Stimulated activated effector memory CD8-positive, alpha-beta T cell treated with anti-CD3 and anti-CD28 coated beads, Interleukin-12 subunit alpha, Interleukin-12 subunit beta, amount 100 ng/mL, for 72 hours (primary cell): ENCODE measurements around the gene ATF6.
"Not testable (repeated sequence)": the region's sequence is repeated elsewhere in the genome, so short reads cannot be mapped to it uniquely, and the experiment has no call there.

Experiments used
- ATAC-seq: fragments of 150-1000 bp; cut with Tn5 transposase; 2 replicates; pipeline ENCODE4 v1.10.0; 2021
- DNase-seq, 2 donors: peaks; one replicate each; pipeline ENCODE4 v3.0.0; 2021 to 2022; ENCODE audit warnings: low spot score in 2 of 2
- H3K27ac Mint-ChIP-seq: one replicate; pipeline ENCODE4 v1.8.0; 2022; ENCODE audit warnings: mild to moderate bottlenecking, mixed read lengths
- H3K36me3 Mint-ChIP-seq: one replicate; pipeline ENCODE4 v1.8.0; 2022; ENCODE audit warnings: mild to moderate bottlenecking, mixed read lengths
- H3K4me1 Mint-ChIP-seq: one replicate; pipeline ENCODE4 v1.8.0; 2022; ENCODE audit warnings: mixed read lengths
- H3K4me3 Mint-ChIP-seq: one replicate; pipeline ENCODE4 v1.8.0; 2022; ENCODE audit warnings: mild to moderate bottlenecking, mixed read lengths
- H3K9me3 Mint-ChIP-seq: one replicate; pipeline ENCODE4 v1.8.0; 2022; ENCODE audit warnings: mixed read lengths

Gene ATF6

DNA sequence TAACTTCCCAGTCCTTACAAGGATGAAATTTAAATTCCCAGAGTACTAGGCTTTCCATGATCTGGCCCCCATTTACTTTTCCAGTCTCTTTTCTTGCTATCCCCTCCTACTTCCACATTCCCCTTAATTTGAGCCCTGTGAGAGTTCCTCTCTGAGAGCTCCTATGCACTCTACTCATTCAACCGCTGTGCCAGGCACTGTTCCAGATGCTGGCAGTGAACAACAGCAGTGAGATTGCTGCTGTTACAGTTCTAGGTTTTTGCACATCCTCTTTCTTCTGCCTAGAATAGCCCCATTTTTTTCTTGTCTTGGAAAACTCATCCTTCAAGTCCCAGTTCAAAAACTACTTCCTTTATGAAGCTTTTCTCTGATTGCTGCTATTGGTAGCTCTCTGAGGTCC, 18.8 kb downstream of the ATF6 start:
- H3K4me1 Mint-ChIP-seq, result no peaks in the 10 kb centered on the region
- peak overlapping the region; percentile 1 for H3K27ac Mint-ChIP-seq
- peaks cover 99% of the 10 kb centered on the region for H3K36me3 Mint-ChIP-seq
- H3K4me3 Mint-ChIP-seq, result no peak overlapping the region
- no peak for DNase-seq
- H3K9me3 Mint-ChIP-seq, result no peaks in the 10 kb centered on the region
- no peak for ATAC-seq

DNA sequence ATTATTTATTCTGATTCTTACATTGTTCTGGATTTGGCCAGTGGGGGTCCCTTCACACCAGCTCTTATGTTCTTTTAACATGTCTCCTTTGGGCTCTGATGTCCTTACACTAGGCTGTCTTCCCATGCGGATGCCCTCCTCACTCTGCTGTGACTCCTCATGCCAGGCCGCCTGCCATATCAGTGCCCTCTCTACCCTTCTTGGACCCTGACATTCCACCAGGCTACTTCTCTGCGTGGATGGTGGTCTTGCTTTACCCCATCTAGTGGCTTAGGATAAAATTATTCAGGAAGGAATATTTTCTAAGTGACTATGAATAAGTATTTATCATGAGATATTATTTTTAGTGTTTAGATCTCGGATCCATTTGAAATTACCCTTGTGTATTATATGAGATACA, 21.2 kb downstream of the ATF6 start:
- Mint-ChIP-seq H3K27ac (no peak overlapping the region), H3K9me3 (no peaks in the 10 kb centered on the region), H3K4me3 (no peak overlapping the region), H3K4me1 (peaks cover 2% of the 10 kb centered on the region), H3K36me3 (peaks cover 100% of the 10 kb centered on the region)
- DNase-seq, result no peak
- no peak for ATAC-seq

DNA sequence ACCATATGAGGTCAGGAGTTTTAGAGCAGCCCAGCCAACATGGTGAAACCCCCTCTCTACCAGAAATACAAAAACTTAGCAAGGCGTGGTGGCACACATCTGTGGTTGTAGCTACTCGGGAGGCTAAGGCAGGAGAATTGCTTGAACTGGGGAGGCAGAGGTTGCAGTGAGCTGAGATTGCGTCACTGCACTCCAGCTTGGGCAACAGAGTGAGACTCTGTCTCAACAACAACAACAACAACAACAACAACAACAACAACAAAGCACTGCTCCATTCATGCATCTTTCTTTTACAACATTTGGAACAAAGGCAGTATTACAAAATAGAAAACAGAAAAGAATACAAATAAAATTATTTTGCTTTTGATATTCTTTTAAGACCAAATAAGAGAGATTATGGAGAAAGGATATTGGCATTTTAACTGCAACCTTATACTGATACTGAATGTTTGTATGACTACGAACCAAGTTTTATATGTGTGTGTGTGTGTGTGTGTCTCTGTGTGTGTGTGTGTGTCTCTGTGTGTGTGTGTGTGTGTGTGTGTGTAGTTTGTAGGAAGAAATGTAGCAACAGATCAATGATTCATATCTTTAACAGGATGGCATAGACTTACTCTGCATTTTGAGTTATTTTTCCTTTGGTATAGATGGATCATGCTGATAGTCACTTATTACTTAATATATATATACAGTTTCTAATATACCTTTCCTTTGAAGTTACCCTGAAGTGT, 24.6 kb downstream of the ATF6 start:
- H3K4me3 Mint-ChIP-seq, result no peak overlapping the region
- H3K36me3 Mint-ChIP-seq, result peaks cover 99% of the 10 kb centered on the region

GRCh38 chr1:161791904-161792655, 26.0 kb downstream of the ATF6 start:
- ATAC-seq (no peak), DNase-seq (no peak)
- H3K4me3 Mint-ChIP-seq, result no peak overlapping the region
- H3K27ac Mint-ChIP-seq, result no peak overlapping the region
- peaks cover 10% of the 10 kb centered on the region for H3K4me1 Mint-ChIP-seq
- no peaks in the 10 kb centered on the region for H3K9me3 Mint-ChIP-seq
- peaks cover 98% of the 10 kb centered on the region for H3K36me3 Mint-ChIP-seq

More for the DNA sequence above, 24.6 kb downstream of the ATF6 start:
- no peak for DNase-seq
- Mint-ChIP-seq H3K27ac (no peak overlapping the region), H3K9me3 (no peaks in the 10 kb centered on the region), H3K4me1 (peaks cover 10% of the 10 kb centered on the region)
- ATAC-seq, result no peak

- Mint-ChIP-seq H3K27ac (no peak overlapping the region), H3K9me3 (no peaks in the 10 kb centered on the region)
These were observed 26.6 kb downstream of the ATF6 start for GRCh38 chr1:161792740-161793139.

GRCh38 chr1:161799792-161800191, 33.7 kb downstream of the ATF6 start:
- peaks cover 92% of the 10 kb centered on the region for H3K36me3 Mint-ChIP-seq
- DNase-seq, result no peak
- H3K4me3 Mint-ChIP-seq, result no peak overlapping the region
- no peak overlapping the region for H3K27ac Mint-ChIP-seq
- no peak for ATAC-seq
- H3K9me3 Mint-ChIP-seq, result no peaks in the 10 kb centered on the region
- H3K4me1 Mint-ChIP-seq, result peaks cover 6% of the 10 kb centered on the region

More at GRCh38 chr1:161792740-161793139, 26.6 kb downstream of the ATF6 start:
- ATAC-seq (peak; percentile 100), DNase-seq (no peak)
- peaks cover 10% of the 10 kb centered on the region for H3K4me1 Mint-ChIP-seq
- peaks cover 98% of the 10 kb centered on the region for H3K36me3 Mint-ChIP-seq
- no peak overlapping the region for H3K4me3 Mint-ChIP-seq

GRCh38 chr1:161801955-161802354, 35.8 kb downstream of the ATF6 start:
- no peak for ATAC-seq
- Mint-ChIP-seq H3K4me1 (peaks cover 19% of the 10 kb centered on the region), H3K36me3 (peaks cover 86% of the 10 kb centered on the region), H3K4me3 (no peak overlapping the region), H3K27ac (no peak overlapping the region), H3K9me3 (no peaks in the 10 kb centered on the region)
- no peak for DNase-seq

DNA sequence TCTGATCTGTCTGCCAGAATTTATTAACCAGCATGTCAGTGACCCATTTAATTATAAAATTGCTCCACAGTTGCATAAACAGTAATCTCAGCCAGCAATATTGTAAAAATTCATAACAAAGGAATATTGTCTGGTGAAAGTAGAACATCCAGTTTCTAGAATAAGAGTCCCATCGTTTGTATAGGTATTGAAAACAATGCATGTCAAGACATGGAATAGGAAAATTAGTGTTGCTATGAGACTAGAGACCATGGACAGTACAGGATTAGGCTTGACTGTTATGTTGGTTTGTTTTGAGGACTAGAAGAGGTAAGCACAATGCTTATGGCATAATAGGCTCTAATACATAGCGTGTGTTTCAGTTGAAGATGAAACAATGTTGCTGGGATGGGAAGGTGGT, 37.1 kb downstream of the ATF6 start:
- peaks cover 19% of the 10 kb centered on the region for H3K4me1 Mint-ChIP-seq

GRCh38 chr1:161805399-161806197, 39.5 kb downstream of the ATF6 start:
- DNase-seq (no peak), ATAC-seq (no peak)
- H3K27ac Mint-ChIP-seq, result peak overlapping the region; percentile 41
- peaks cover 81% of the 10 kb centered on the region for H3K36me3 Mint-ChIP-seq
- no peak overlapping the region for H3K4me3 Mint-ChIP-seq
- peaks cover 5% of the 10 kb centered on the region for H3K9me3 Mint-ChIP-seq
- H3K4me1 Mint-ChIP-seq, result peaks cover 19% of the 10 kb centered on the region

More for the DNA sequence above, 37.1 kb downstream of the ATF6 start:
- H3K9me3 Mint-ChIP-seq, result no peaks in the 10 kb centered on the region
- H3K36me3 Mint-ChIP-seq, result peaks cover 81% of the 10 kb centered on the region
- ATAC-seq, result no peak
- H3K27ac Mint-ChIP-seq, result no peak overlapping the region
- no peak overlapping the region for H3K4me3 Mint-ChIP-seq
- no peak for DNase-seq

- not testable (repeated sequence) for H3K9me3 Mint-ChIP-seq, H3K27ac Mint-ChIP-seq, DNase-seq, H3K4me3 Mint-ChIP-seq, ATAC-seq
- Mint-ChIP-seq H3K36me3 (peaks cover 79% of the 10 kb centered on the region), H3K4me1 (peaks cover 13% of the 10 kb centered on the region)
These were observed 43.1 kb downstream of the ATF6 start for GRCh38 chr1:161809202-161809601.

DNA sequence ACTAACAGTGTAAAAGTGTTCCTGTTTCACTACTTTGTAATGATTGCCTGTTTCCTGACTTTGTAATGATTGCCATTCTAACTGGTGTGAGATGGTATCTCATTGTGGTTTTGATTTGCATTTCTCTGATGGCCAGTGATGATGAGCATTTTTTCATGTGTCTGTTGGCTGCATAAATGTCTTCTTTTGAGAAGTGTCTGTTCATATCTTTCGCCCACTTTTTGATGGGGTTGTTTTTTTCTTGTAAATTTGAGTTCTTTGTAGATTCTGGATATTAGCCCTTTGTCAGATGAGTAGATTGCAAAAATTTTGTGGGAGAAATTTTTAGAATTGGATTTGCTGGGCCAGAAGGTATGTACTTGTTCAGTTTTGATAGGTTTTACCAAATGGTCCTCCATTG, 43.5 kb downstream of the ATF6 start:
- not testable (repeated sequence) for ATAC-seq, H3K4me3 Mint-ChIP-seq, H3K9me3 Mint-ChIP-seq, DNase-seq
- Mint-ChIP-seq H3K36me3 (peaks cover 83% of the 10 kb centered on the region), H3K4me1 (peaks cover 13% of the 10 kb centered on the region), H3K27ac (peak overlapping the region; percentile 65)

GRCh38 chr1:161810780-161811179, 44.7 kb downstream of the ATF6 start:
- DNase-seq, result no peak

GRCh38 chr1:161816201-161816600, 50.1 kb downstream of the ATF6 start:
- H3K4me1 Mint-ChIP-seq, result no peaks in the 10 kb centered on the region
- H3K36me3 Mint-ChIP-seq, result peaks cover 85% of the 10 kb centered on the region
- no peak overlapping the region for H3K4me3 Mint-ChIP-seq
- ATAC-seq, result no peak
- no peak overlapping the region for H3K27ac Mint-ChIP-seq
- H3K9me3 Mint-ChIP-seq, result no peaks in the 10 kb centered on the region
- no peak for DNase-seq

More at GRCh38 chr1:161810780-161811179, 44.7 kb downstream of the ATF6 start:
- Mint-ChIP-seq H3K27ac (peak overlapping the region; percentile 65), H3K4me3 (no peak overlapping the region), H3K36me3 (peaks cover 90% of the 10 kb centered on the region), H3K9me3 (peaks cover 6% of the 10 kb centered on the region), H3K4me1 (peaks cover 11% of the 10 kb centered on the region)
- ATAC-seq, result no peak

- ATAC-seq, result no peak
- peaks cover 85% of the 10 kb centered on the region for H3K36me3 Mint-ChIP-seq
- no peak for DNase-seq
- no peaks in the 10 kb centered on the region for H3K9me3 Mint-ChIP-seq
- H3K4me1 Mint-ChIP-seq, result no peaks in the 10 kb centered on the region
- H3K4me3 Mint-ChIP-seq, result no peak overlapping the region
- H3K27ac Mint-ChIP-seq, result no peak overlapping the region
These were observed 51.1 kb downstream of the ATF6 start for GRCh38 chr1:161817176-161817730.

GRCh38 chr1:161820914-161821313, 54.8 kb downstream of the ATF6 start:
- Mint-ChIP-seq H3K9me3 (no peaks in the 10 kb centered on the region), H3K36me3 (peaks cover 82% of the 10 kb centered on the region), H3K27ac (no peak overlapping the region), H3K4me1 (no peaks in the 10 kb centered on the region), H3K4me3 (no peak overlapping the region)
- DNase-seq, result no peak
- no peak for ATAC-seq
